ENCODE results near the gene ACP7.

DNA sequence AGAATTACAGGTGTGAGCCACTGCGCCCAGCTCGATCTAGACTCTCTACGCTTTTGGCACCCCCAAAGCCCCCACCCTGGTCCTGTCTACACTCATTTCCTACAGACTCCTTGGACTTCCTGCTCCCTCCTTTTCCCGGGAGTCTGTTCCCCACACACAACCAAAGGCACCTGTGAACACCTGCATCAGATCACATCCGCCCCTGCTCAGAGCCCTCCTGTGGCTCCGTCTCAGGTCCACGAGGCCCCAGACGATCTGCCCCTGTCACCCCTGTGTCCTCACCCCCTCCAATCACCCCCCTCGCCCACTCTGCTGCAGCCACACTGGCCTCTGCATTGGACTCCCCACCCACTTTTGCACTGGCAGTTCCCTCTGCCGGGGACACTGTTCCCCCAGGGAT is 29.0 kb downstream of the ACP7 start:
- TF ChIP-seq NANOG (IDR thresholded peaks at IDR 0.05; ENCODE audit: borderline replicate concordance) (no peak), CTCF (conservative IDR thresholded peaks at IDR 0.05; ENCODE audit: low read depth in 2 of 2) (no peak), REST (IDR thresholded peaks at IDR 0.05; ENCODE audit: unreplicated experiment) (no peak), EZH2 (IDR thresholded peaks at IDR 0.05; ENCODE audit: low read depth, unreplicated experiment) (no peak)
